Dendritic cell treated with granulocyte-macrophage colony-stimulating factor and Interleukin-4, amounts not matched to agents 40 ng/mL and 50 ng/mL, for 4 days (primary cell): ENCODE measurements around the gene S100PBP.

ENCODE experiments used
- H3K27ac Mint-ChIP-seq: one replicate; pipeline ENCODE4 v1.8.0; 2022; ENCODE audit warnings: mild to moderate bottlenecking, mixed read lengths
- H3K27me3 Mint-ChIP-seq: one replicate; pipeline ENCODE4 v1.8.0; 2022; ENCODE audit warnings: mild to moderate bottlenecking, mixed read lengths
- H3K36me3 Mint-ChIP-seq: one replicate; pipeline ENCODE4 v1.8.0; 2022; ENCODE audit warnings: low read depth, mixed read lengths
- H3K4me1 Mint-ChIP-seq: one replicate; pipeline ENCODE4 v1.8.0; 2022; ENCODE audit warnings: low read depth, mixed read lengths
- H3K4me3 Mint-ChIP-seq: one replicate; pipeline ENCODE4 v1.8.0; 2022; ENCODE audit warnings: mild to moderate bottlenecking, moderate library complexity, mixed read lengths
- H3K9me3 Mint-ChIP-seq: one replicate; pipeline ENCODE4 v1.8.0; 2022; ENCODE audit warnings: mixed read lengths
- intact Hi-C: fragments of 100-400 bp; cut with micrococcal nuclease; formaldehyde crosslinking; loops from one replicate; pipeline ENCODE4 v1.15.0; 2022

The S100PBP gene

GRCh38 chr1:32828341-32828740, 10.9 kb downstream of the S100PBP start:
- peaks cover 12% of the 10 kb centered on the region for H3K4me1 Mint-ChIP-seq
- H3K27ac Mint-ChIP-seq: no peak overlapping the region
- no peaks in the 10 kb centered on the region for H3K9me3 Mint-ChIP-seq
- no peaks in the 10 kb centered on the region for H3K27me3 Mint-ChIP-seq
- intact Hi-C loops: no loop called here
- H3K4me3 Mint-ChIP-seq: no peak overlapping the region
- peaks cover 71% of the 10 kb centered on the region for H3K36me3 Mint-ChIP-seq

DNA sequence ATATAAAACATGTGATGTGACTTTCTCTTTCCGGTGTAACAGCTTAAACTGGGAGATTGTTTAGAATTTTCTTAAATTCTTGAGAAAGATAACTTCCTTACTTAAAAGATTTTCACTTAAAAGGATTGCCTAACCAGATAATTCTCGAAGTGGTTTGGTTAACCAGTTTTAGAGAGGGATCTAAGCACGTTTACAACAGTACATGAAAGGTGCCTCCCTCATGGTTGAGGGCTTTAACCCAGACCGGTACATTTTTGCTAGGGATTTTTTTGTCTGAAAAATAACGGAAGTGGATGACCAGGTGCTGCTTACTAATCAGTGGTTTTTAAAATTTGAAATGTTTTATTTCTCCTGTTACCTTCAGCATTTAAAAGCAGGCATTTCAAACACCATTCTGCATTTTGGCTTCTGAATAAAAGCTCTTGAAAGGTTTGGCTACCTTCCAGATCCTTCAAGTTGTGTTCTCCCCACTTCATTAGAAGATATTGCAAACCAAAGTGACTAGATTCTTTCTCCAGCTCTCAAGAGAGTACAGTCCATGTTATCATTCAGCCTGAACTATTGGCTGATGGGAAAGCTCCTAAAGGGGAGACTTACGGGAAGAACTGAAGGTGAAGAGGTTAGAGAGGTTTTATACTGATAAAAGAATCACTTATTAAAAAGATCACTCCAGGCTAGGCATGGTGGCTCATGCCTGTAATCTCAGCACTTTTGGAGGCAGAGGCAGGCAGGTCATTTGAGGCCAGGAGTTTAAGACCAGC, 12.8 kb downstream of the S100PBP start:
- H3K36me3 Mint-ChIP-seq: peaks cover 84% of the 10 kb centered on the region
- H3K27me3 Mint-ChIP-seq: no peaks in the 10 kb centered on the region
- intact Hi-C loops: no loop called here

DNA sequence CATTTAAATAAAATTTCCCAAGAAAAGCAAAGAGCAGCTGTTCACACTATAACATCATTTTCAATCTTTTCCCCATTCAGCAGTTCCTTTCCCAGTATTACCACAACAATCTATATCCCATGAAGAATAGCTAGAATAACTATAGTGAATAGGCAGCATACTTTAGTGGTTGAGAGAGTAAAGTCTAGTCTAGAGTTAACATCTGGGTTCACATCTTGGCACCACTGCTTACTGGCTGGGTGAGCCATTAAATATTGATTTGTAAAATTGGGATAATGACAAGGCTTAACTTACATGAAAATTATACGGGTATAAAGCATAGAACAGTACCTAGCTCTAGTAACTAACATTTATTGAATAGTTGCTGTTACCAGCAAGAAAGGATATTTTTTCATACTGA, 14.4 kb downstream of the S100PBP start:
- H3K4me3 Mint-ChIP-seq: no peak overlapping the region
- H3K27ac Mint-ChIP-seq: no peak overlapping the region
- H3K27me3 Mint-ChIP-seq: no peaks in the 10 kb centered on the region
- intact Hi-C loops: no loop called here
- H3K4me1 Mint-ChIP-seq: no peaks in the 10 kb centered on the region
- H3K9me3 Mint-ChIP-seq: no peaks in the 10 kb centered on the region
- peaks cover 88% of the 10 kb centered on the region for H3K36me3 Mint-ChIP-seq

More for the DNA sequence above, 12.8 kb downstream of the S100PBP start:
- H3K9me3 Mint-ChIP-seq: no peaks in the 10 kb centered on the region
- H3K4me1 Mint-ChIP-seq: peaks cover 1% of the 10 kb centered on the region
- H3K4me3 Mint-ChIP-seq: no peak overlapping the region
- no peak overlapping the region for H3K27ac Mint-ChIP-seq

DNA sequence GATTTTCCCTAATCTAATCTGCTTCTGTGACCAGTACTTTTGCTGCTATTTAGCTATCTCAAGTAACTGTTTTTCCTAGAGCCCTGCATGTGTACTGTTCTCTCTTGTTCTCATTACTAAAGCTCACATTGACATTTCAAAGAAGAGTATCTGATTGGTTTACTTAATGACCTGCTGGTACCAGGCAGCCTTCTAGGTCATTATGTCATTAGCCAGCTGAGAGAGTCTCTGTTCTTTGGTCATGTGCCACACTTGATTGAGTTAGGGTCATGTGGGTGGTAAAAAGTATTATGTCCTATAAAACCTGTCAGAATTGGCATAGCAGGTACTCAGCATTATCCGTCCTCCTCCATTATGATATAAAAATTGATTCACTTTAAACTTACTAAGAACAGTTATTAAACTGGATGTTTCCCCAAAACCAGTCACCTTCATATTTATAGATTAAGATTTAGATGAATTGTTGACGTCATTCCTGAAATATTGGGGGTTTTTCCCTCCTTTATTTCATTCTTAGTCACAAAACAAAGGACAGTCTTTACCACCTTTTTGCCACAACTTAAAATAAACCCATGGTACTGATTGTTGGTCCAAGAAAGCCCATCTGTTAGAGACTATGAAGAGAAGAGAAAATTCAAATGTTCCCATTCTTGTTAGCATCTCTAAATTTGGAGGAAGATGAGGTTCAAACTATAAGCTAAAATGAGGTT, 31.1 kb downstream of the S100PBP start:
- Mint-ChIP-seq H3K27me3 (no peaks in the 10 kb centered on the region), H3K27ac (no peak overlapping the region), H3K9me3 (no peaks in the 10 kb centered on the region), H3K4me1 (no peaks in the 10 kb centered on the region), H3K4me3 (no peak overlapping the region), H3K36me3 (peaks cover 66% of the 10 kb centered on the region)
- intact Hi-C loops: no loop called here

DNA sequence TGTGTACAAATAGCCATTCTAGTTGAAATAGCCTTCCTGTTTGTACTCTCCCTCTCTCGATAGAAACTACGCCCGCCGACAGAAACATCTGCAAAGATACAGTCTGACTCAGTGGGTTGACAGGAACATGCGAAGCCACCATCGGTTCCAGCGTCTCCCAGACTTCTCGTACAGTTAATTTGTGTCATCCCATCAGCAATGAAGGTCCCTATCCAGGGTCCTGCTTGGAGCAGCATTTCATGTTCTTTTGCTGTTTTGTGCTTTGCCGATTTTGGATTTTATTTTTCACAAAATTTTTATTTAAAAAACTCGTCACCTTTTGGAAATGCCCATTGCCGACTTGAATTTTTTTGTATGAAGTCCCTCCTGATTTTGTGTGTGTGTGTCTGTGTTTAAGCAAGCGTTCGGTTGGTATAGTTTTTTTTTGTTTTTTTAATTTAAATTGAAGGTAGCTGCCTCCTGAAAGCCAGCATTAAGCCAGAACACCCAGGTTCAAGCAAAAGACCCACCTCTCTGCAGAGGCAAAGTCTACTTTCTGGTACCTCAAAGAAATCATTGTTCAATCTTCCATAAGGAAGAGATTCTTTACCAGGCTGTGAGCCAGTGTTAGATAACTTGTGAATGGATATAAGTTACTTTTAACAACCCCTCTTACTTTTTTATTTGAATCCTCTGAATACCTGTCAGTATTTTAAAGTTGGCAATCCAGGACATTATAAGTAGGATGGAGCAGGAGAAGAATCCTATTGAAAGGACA, 38.6 kb downstream of the S100PBP start:
- Mint-ChIP-seq H3K4me3 (no peak overlapping the region), H3K36me3 (peaks cover 85% of the 10 kb centered on the region), H3K9me3 (no peaks in the 10 kb centered on the region), H3K27ac (no peak overlapping the region), H3K27me3 (no peaks in the 10 kb centered on the region), H3K4me1 (no peaks in the 10 kb centered on the region)
- intact Hi-C loops: no loop called here

GRCh38 chr1:32858136-32858535, 40.7 kb downstream of the S100PBP start:
- intact Hi-C loops: no loop called here

DNA sequence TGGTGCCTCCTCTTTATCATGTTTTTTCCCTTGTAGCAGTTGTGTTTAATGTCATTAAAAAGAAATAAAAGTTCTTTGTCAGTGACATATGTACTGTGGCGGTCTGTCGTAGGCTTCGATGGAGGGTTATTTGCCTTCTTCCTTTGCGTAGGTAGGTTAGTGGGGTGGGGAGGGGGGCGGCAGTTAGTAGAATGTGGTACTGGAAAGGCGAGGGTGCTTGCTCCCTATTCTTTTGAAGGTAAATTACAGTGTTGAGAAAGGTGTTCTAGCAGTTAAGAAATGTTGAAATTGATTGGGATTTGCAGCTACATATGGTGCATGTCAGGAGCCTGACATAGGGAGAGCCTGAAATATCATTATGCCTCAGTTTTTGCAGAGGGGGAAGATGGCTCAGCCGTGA, 41.3 kb downstream of the S100PBP start:
- no peaks in the 10 kb centered on the region for H3K27me3 Mint-ChIP-seq
- no peak overlapping the region for H3K27ac Mint-ChIP-seq
- H3K4me3 Mint-ChIP-seq: no peak overlapping the region
- intact Hi-C loops: no loop called here
- peaks cover 86% of the 10 kb centered on the region for H3K36me3 Mint-ChIP-seq
- H3K4me1 Mint-ChIP-seq: peaks cover 8% of the 10 kb centered on the region
- no peaks in the 10 kb centered on the region for H3K9me3 Mint-ChIP-seq

More at GRCh38 chr1:32858136-32858535, 40.7 kb downstream of the S100PBP start:
- H3K4me1 Mint-ChIP-seq: peaks cover 8% of the 10 kb centered on the region
- H3K27me3 Mint-ChIP-seq: no peaks in the 10 kb centered on the region
- no peak overlapping the region for H3K27ac Mint-ChIP-seq
- no peaks in the 10 kb centered on the region for H3K9me3 Mint-ChIP-seq
- no peak overlapping the region for H3K4me3 Mint-ChIP-seq
- peaks cover 87% of the 10 kb centered on the region for H3K36me3 Mint-ChIP-seq

DNA sequence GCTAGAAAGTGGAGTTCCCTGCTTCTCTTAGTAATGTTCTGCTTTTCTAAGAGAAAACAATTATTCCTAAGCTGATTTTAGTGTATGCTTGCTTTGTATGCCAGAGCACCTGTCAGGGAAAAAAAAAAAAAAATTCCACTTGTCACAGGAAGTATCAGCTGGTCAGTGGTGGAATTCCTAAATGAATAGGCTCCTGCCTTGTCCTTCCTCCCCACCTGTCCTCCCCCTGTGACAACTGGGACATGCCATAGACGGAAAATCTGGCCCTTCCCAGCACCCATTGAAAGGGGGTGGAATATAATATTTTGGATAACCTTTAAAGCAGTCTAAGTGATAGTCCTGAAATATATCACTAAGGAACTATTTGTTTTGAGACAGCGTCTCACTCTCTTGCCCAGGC, 42.5 kb downstream of the S100PBP start:
- Mint-ChIP-seq H3K4me3 (no peak overlapping the region), H3K27me3 (no peaks in the 10 kb centered on the region), H3K4me1 (peaks cover 8% of the 10 kb centered on the region), H3K36me3 (peaks cover 84% of the 10 kb centered on the region), H3K27ac (no peak overlapping the region), H3K9me3 (no peaks in the 10 kb centered on the region)
- intact Hi-C loops: no loop called here

GRCh38 chr1:32860566-32860965, 43.1 kb downstream of the S100PBP start:
- no peaks in the 10 kb centered on the region for H3K9me3 Mint-ChIP-seq
- no peak overlapping the region for H3K4me3 Mint-ChIP-seq
- H3K4me1 Mint-ChIP-seq: peaks cover 8% of the 10 kb centered on the region
- peaks cover 80% of the 10 kb centered on the region for H3K36me3 Mint-ChIP-seq
- intact Hi-C loops: no loop called here
- H3K27ac Mint-ChIP-seq: no peak overlapping the region
- H3K27me3 Mint-ChIP-seq: no peaks in the 10 kb centered on the region

DNA sequence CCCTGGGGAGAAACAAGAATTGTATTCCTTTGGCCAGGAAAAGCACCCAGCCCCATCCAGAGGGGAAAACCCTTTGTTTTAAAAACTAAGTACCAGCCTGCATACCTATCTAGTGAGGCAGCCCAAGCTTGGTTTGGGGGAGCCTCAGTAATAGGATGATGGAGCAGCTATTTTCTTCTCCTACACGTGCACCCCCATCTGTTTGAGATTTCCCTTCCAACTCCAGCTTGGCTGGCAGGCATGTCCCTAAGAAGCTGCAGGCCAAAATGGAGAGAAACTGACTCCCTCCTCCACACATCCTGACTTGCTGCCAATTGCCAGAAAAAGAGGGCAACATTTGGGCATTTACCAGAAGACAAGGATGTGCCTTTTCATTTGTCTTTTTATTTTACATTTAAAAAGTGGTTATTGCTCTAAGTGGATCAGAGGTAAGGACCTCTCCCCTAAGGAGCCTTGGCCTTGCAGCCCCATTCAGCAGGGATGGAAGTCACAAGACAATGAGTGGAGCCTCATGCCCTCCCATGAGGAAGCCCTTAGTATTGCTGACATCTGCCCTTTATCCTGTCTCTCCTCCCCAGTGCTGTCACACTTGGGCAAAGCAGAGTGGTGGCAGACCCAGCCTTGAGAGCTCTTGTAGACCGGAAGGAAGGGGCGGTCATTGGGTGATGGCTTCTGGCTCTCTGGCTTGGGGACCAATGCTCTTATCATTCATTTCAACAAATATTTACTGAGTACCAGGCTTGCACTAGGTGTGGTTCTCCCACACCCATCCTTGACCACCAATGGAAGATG, 44.6 kb downstream of the S100PBP start:
- peaks cover 65% of the 10 kb centered on the region for H3K36me3 Mint-ChIP-seq
- H3K4me3 Mint-ChIP-seq: no peak overlapping the region
- H3K4me1 Mint-ChIP-seq: peaks cover 8% of the 10 kb centered on the region
- H3K27me3 Mint-ChIP-seq: no peaks in the 10 kb centered on the region
- intact Hi-C loops: no loop called here
- H3K27ac Mint-ChIP-seq: no peak overlapping the region
- H3K9me3 Mint-ChIP-seq: no peaks in the 10 kb centered on the region

- Mint-ChIP-seq H3K36me3 (peaks cover 52% of the 10 kb centered on the region), H3K9me3 (no peaks in the 10 kb centered on the region), H3K27ac (no peak overlapping the region), H3K4me3 (no peak overlapping the region), H3K4me1 (peaks cover 8% of the 10 kb centered on the region), H3K27me3 (no peaks in the 10 kb centered on the region)
- intact Hi-C loops: no loop called here
These were observed 45.9 kb downstream of the S100PBP start for GRCh38 chr1:32863218-32863880.

- Mint-ChIP-seq H3K36me3 (peaks cover 47% of the 10 kb centered on the region), H3K27ac (no peak overlapping the region)
These were observed 46.4 kb downstream of the S100PBP start for GRCh38 chr1:32863881-32864245.

DNA sequence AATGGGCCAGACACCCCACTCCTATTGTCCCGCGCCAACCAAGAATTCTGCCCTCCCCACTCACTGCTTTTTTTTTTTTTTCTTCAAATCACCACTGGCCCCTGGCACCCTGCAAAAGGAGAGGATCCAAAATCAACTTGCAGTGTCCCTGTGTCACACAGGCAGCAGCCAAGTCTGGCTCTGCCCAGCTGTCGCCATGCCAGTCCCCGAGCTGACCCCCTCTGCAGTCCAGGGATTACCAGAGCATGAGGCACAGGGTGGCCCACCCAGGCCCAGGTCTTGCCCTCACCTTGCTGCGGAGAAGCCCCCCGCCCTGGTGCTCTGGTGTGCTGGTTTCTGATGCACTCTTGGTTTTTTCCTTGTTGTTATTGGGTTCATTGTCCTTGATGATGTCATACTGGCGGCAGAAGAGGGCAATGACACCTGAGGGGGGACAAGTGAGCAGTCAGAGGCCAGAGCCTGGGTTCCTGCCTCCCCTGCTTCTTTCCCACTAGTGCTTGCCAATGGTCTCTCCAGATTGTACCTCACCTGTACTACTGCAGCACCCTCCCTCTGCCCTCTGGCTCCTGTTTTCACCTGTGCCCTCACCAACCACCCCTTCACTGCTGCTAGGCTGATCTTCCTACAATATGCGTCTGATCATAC, 47.0 kb downstream of the S100PBP start:
- intact Hi-C loops: no loop called here
- Mint-ChIP-seq H3K4me3 (no peak overlapping the region), H3K27me3 (peaks cover 10% of the 10 kb centered on the region), H3K4me1 (peaks cover 8% of the 10 kb centered on the region), H3K9me3 (no peaks in the 10 kb centered on the region), H3K36me3 (peaks cover 44% of the 10 kb centered on the region), H3K27ac (no peak overlapping the region)

More at GRCh38 chr1:32863881-32864245, 46.4 kb downstream of the S100PBP start:
- intact Hi-C loops: no loop called here
- H3K9me3 Mint-ChIP-seq: no peaks in the 10 kb centered on the region
- peaks cover 4% of the 10 kb centered on the region for H3K27me3 Mint-ChIP-seq
- peaks cover 8% of the 10 kb centered on the region for H3K4me1 Mint-ChIP-seq
- no peak overlapping the region for H3K4me3 Mint-ChIP-seq
